ENCODE measurements around the gene CDH4. TPM values are rescaled to one million over a fixed set of nuclear protein-coding genes. Genes with fewer than 3 reads are reported as not detected.
A peak's percentile ranks its signal among the peaks of the same experiment; 100 is the strongest.

CDH4 gene
- total RNA-seq, 1 donor from 2014 or later = 1.1 TPM

DNA sequence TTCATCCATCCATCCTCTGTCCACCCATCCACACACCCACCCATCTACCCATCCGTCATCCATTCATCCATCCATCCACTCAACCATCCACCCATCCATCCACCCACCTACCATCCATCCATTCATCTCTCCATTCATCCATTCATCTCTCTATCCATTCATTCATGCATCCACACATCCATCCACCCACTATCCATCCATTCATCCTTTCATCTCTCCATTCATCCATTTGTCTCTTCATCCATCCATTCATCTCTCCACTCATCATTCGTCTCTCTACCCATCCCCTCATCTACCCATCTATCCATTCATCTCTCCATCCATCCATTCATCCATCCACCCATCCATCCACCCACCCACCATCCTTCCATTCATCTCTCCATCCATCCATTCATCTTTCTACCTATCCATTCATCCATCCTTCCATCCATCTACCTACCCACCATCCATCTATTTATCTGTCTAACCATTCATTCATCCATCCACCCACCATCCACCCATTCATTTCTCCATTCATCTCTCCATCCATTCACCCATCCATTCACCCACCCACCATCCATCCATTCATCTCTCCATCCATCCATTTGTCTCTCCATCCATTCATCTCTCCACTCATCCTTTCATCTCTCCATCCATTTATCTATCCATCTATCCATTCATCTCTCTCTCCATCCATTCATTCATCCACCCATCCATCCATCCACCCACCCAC, 538.2 kb downstream of the CDH4 start:
- no peak for DNase-seq

- no peak for DNase-seq
Measured at GRCh38 chr20:61791995-61792394, 539.9 kb downstream of the CDH4 start.

DNA sequence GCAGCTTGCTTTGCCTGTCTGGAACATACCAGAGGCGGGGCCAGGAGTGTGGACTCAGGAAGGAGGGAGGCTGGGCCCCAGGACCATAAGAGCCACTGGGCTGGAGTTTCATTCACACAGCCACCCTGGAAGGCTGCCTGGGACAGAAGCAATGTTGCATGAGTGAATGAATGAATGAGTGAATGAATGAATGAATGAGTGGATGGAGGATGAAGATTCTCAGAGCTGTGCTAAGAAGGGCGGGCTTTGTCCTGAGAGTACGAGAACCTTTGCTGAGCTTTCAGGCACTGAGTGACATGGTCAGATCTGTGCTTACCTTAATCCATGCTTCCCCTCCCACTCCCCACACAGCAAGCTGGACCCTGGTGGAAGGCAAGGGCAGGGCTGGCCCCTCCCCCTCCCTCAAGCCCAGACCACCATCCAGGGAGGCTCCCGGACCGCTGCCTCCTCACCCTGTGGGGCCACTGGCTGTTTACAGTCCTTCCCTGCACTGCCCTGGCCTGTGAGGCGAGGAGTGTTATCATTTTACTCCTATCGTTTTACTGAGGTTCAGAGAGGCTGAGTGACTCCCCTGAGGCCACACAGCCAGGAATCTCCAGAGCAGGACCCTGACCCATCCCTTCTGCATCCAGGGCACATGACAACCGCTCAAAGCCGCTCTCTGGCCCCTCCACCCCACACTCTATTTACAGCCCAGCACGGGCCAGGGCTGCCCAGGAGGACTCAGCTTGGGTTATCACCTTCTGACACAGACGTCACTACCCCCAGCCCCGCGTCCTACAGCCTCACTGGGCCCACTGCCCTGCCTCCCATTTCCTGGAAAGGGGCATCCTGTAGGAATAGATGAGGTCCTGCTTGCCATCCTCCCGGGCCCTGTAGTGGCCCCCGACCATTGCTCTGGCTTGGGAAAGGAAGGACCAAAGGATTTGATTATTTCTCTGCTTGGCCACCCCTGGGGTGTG, 543.9 kb downstream of the CDH4 start:
- DNase-seq = no peak

- no peak for DNase-seq
Measured at GRCh38 chr20:61796738-61797137, 544.7 kb downstream of the CDH4 start.

GRCh38 chr20:61797200-61797599, 545.1 kb downstream of the CDH4 start:
- DNase-seq = no peak

GRCh38 chr20:61797971-61798411, 545.9 kb downstream of the CDH4 start:
- DNase-seq = no peak

GRCh38 chr20:61798632-61799031, 546.6 kb downstream of the CDH4 start:
- DNase-seq = no peak

DNA sequence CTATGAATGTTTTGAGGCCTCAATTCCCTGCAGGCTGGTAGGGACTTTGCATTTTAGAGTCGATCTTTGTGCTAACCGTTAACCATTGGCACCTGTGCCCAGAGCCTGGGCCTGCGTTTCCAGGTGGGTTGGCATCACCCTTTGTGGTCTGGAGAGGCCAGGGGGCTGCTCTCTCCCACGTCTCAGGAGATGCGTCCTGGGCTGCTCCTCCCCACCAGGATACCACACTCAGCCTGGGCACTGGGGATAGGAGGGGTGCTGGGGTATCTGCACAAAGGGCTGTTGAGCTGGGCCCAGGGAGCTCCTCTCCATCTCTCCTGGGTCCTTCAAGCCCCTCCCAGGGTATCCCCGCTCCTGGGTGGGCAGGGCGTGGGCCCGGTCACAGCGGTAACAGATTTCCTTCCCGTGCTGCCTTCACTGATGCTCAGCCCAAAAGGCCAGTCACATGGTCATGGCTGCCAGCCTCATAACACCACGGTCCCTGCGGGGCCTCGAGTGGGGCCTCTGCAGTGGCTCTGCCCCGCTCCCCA, 547.4 kb downstream of the CDH4 start:
- DNase-seq = no peak

GRCh38 chr20:61799928-61800327, 547.9 kb downstream of the CDH4 start:
- no peak for DNase-seq

DNA sequence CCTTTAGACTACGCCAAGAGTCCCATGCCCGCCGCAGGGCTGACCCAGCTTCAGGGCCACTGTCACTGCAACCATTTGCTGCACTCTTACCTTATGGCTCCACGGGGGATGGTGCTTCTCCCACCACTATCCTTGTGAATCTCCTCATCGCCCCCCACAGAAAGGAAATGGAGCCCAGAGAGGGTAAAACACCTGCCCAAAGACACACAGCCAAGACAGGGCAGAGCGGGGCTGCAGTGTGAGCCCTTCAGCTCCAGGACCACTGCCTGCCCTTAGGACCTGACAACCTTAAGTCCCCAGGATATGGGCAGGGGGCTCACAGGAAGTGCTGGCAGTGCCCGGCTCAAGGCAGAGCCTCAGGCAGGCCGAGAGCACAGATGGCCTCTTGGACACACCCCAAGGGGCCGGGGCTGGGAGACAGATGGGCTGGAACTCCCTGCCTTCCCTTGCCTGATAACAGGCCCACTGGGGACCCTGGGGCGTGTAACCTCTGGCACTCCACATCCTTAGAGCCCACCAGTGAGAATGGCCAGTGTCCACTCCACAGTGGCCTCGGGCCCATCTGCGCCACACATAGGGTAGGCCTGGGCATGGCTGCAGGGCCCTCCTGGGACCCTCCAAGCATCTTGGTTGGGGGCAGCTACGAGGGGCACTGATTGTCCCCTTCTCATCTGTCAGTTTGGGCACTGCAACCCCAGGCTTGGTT, 548.5 kb downstream of the CDH4 start:
- DNase-seq = no peak

DNA sequence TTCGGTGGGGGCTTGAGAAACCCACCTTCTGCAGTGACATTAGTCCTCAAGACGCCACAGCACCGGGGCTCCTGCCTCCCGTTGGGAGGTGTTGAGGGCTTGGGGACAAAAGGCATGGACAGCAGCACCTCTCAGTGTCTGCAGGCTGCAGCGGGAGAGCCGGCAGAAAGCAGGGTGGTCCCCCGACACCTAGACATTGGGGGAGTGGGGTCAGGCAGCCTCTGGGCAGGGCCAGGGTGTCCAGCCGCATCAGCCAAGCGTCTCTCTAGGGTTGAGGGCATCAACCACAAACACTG, 549.0 kb downstream of the CDH4 start:
- no peak for DNase-seq

GRCh38 chr20:61801428-61801827, 549.4 kb downstream of the CDH4 start:
- no peak for DNase-seq

DNA sequence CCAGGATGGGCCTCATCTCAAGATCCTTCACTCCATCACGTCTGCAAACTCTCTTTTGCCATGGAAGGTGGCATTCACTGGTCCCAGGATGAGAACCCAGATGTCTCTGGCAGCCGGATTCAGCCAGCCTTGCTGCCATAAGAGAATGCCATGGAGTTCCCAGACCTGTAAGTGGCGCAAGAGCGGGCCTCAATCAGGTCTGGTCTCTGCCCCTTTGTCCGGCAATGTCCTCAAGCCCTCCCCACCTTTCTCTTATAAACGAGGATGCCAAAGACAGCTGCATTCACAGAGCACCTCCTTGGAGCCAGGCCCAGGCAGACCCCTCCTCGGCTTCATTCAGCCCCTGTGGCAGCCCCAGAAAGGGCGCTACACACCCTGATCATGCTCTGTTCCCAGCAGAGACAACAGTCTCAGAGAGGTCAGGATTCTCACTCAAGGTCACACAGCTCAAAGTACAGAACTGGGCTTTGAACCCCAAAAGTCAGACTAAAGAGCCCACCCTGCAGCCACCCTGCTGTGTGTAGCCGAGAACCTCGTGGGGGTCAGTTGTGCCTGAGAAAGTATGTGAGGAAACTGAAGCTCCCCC, 549.9 kb downstream of the CDH4 start:
- DNase-seq = no peak

DNA sequence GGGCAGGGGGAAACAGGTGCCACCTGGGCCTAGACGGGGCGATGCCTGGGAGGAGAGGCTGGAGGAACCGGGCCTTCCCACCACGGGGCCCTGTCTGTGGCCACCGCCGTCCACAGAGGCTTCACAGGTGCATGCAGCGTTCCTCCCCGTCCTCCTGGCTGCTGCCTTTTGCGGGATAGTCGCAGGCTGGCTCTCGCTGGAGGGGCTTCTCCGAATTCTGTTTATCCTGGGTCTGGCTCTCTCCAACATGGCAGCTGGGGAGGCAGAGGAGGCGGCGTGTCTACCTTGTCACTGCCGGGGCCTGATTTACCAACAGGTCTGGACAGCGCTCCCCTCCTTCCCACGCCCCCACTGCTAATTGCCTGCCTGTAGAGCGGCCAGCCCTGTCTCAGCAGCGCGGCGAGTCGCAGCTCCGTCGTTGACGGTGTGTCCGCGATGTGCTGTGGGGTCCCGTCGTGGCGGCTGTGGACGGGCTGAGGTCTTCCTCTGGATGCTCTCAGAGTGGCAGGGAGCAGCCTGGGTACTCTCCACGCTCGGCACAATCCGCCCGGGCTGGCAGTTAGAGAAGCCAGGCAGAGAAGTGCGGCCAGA, 550.8 kb downstream of the CDH4 start:
- no peak for DNase-seq

DNA sequence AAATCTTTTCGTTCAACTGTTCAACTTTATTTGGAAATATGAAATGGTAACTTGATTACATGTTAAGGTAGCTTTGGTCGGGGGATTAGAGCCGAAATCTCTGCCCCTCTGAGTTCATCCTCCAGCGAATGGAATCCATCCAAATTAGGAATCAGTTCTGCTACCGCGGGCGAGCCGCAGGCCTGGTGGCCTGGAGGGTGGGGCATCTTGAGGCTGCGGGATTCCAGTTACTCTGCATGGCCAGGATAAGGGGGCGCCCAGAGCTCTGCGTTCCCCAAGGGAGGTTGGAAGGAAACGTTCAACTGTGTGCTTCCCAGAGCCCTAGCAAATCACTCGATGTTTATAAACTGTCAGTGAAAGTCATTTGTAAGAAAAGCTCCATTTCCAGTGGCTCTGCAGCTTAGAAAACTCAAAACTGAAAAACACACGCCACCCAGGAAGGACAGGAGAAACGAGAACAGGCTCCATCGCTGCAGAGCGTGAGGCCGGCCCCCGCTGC, 551.4 kb downstream of the CDH4 start:
- peak; percentile 39 for DNase-seq

- peak; percentile 69 for DNase-seq
Measured at GRCh38 chr20:61803915-61804751, 552.1 kb downstream of the CDH4 start.

DNA sequence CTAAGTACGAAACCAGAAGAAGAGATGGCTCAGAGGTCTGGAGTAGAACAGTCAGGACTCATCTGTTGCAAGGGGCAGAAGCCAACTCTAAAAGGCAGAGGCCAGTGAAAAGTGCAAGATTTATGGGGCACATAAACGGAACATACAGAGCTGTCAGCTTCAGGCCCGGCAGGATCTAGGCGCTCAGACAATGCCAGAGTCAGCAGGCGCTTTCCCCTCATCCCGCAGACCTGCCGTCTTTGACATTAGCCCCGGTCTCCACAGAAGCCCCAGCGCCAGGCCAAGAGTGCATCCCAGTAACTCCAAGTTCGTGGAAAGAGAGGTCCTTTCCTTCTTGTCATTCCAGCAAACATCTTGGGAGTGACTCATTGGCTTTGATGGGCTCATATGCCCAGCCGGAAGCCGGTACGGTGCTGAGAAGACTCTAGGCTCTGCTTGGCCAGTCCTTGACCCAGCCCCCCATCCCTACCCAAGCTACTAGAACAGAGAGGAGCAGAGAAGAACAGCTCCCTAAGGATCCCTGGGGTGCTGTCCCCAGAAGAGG, 552.8 kb downstream of the CDH4 start:
- no peak for DNase-seq

DNA sequence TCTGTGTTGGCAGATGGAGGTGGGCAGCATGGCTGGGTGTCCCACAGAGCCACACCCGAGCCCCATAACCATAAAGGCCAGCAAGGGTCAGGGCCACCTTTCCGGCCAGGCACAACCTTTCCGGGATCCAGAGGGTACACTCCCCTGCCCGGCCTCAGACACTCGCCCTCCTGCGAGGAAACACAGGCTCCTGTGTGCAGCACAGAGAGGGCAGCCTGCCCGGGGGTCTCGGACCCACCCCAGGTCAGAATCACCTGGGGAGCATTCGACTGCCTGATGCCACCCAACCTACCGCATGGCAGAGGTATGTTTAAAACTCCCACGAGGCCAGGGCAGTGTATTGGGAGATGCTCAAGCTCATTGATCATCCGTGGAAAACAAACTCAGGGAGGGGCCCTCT, 553.3 kb downstream of the CDH4 start:
- no peak for DNase-seq

DNA sequence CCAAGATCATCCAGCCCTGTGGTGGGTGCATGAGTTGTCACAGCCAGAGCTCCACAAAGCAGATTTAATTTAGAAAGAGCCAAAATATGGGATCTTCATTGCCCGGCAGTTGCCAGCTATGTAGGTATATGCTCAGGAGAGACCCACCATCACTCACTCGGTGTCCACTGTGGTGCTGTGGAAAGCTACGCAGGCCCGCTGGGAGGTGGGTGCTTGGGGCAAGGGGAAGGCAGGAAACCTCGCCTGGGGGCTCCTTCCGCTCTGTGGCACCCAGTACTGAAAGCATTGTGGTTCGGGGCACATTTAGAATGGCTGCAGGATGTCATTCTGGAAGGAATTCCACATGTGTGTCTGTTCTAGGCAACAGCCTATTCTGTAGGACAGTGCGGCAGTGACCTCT, 553.7 kb downstream of the CDH4 start:
- DNase-seq = no peak

GRCh38 chr20:61806314-61806713, 554.3 kb downstream of the CDH4 start:
- DNase-seq = no peak

DNA sequence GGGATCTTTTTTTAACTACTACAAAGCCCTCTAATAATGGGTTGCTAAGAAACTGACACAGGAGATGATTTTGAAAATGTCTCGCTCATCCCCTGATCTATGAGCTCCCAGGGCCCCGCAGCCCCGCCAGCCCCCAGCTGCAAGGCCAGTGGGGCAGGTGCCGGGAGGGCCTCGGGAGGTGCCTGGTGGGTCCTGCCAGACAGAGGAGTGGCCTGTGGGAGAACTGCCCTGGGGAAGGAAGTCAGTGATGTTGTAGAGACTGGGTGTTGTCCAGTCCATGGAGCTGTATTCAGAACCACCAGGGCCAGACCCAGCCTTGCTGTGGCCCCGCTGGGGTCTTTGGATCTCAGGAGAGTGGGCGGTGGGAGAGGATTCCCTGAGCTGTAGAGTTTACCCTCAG, 554.9 kb downstream of the CDH4 start:
- DNase-seq = no peak
